Loucy (cell line): ENCODE results near the gene ARRB1.

ENCODE experiments used
- H2AFZ ChIP-seq: fragments of 200-600 bp; sonication (generic); 2 replicates; pipeline ENCODE4 v1.6.0; 2016; ENCODE audit warnings: antibody characterized with exemption, mild to moderate bottlenecking, low read length, moderate library complexity
- H3F3A ChIP-seq: fragments of 200-600 bp; 2 replicates; pipeline ENCODE4 v1.6.0; 2016; ENCODE audit warnings: antibody characterized with exemption, low read depth, mild to moderate bottlenecking
- H3K27me3 ChIP-seq: fragments of 200-600 bp; sonication (generic); 2 replicates; pipeline ENCODE4 v1.6.1; 2014; ENCODE audit warnings: low read length, mild to moderate bottlenecking; ENCODE audit not compliant: insufficient read depth, poor library complexity, severe bottlenecking
- H3K36me3 ChIP-seq: fragments of 200-600 bp; sonication (generic); 2 replicates; pipeline ENCODE4 v1.6.1; 2016; ENCODE audit warnings: low read length; ENCODE audit not compliant: insufficient read depth
- H3K4me1 ChIP-seq: fragments of 200-600 bp; sonication (generic); 2 replicates; pipeline ENCODE4 v1.5.1; 2014; ENCODE audit warnings: low read length, mild to moderate bottlenecking; ENCODE audit not compliant: insufficient read depth, poor library complexity, severe bottlenecking
- H3K4me2 ChIP-seq: fragments of 200-600 bp; sonication (generic); 2 replicates; pipeline ENCODE4 v1.6.0; 2014; ENCODE audit warnings: antibody characterized with exemption, low read length, low read depth, mild to moderate bottlenecking; ENCODE audit not compliant: poor library complexity, severe bottlenecking
- H3K4me3 ChIP-seq: fragments of 200-600 bp; sonication (generic); 2 replicates; pipeline ENCODE4 v1.5.1; 2014; ENCODE audit warnings: low read length, mild to moderate bottlenecking, mixed read lengths; ENCODE audit not compliant: poor library complexity, severe bottlenecking
- H3K79me2 ChIP-seq: fragments of 200-600 bp; sonication (generic); 2 replicates; pipeline ENCODE4 v1.6.1; 2014; ENCODE audit warnings: low read length; ENCODE audit not compliant: insufficient read depth
- H3K9ac ChIP-seq: fragments of 200-600 bp; sonication (generic); 2 replicates; pipeline ENCODE4 v1.6.0; 2014; ENCODE audit warnings: mild to moderate bottlenecking, low read depth, low read length, moderate library complexity; ENCODE audit not compliant: poor library complexity, severe bottlenecking
- H3K9me2 ChIP-seq: fragments of 200-600 bp; sonication (generic); replicated peaks from 2 replicates; pipeline ENCODE4 v1.6.1; 2016; ENCODE audit warnings: low read depth, low read length, mixed read lengths
- H3K9me3 ChIP-seq: fragments of 200-600 bp; sonication (generic); 2 replicates; pipeline ENCODE4 v1.6.1; 2014; ENCODE audit warnings: mild to moderate bottlenecking, antibody characterized with exemption, low read length, low read depth; ENCODE audit not compliant: insufficient read depth
- H4K20me1 ChIP-seq: fragments of 200-600 bp; sonication (generic); 2 replicates; pipeline ENCODE4 v1.6.0; 2014; ENCODE audit warnings: antibody characterized with exemption, low read length, mild to moderate bottlenecking; ENCODE audit not compliant: insufficient read depth, poor library complexity, severe bottlenecking
- CTCF ChIP-seq: fragments of 200-600 bp; sonication (generic); conservative IDR thresholded peaks from 2 replicates; pipeline ENCODE4 v1.5.1; 2014; ENCODE audit warnings: mild to moderate bottlenecking, antibody characterized with exemption, low read length
- EZH2phosphoT487 ChIP-seq: fragments of 200-600 bp; IDR thresholded peaks from 2 replicates; pipeline ENCODE4 v1.6.1; 2018; ENCODE audit warnings: antibody characterized with exemption, mild to moderate bottlenecking, moderate library complexity, borderline replicate concordance

The ARRB1 gene

GRCh38 chr11:75325713-75326438, 25.6 kb downstream of the ARRB1 start:
- no peak overlapping the region for H3K4me3 ChIP-seq
- H3K9ac ChIP-seq = no peak overlapping the region
- peaks cover 18% of the 10 kb centered on the region; the same call in 1 of the 2 replicates for H3K36me3 ChIP-seq
- H3K9me2 ChIP-seq = no peaks in the 10 kb centered on the region
- peaks cover 29% of the 10 kb centered on the region for H4K20me1 ChIP-seq
- peaks cover 94% of the 10 kb centered on the region for H3K79me2 ChIP-seq
- TF ChIP-seq CTCF = no peak
- no peaks in the 10 kb centered on the region for H3K9me3 ChIP-seq
- H3F3A ChIP-seq = peaks cover 8% of the 10 kb centered on the region; the same call in 1 of the 2 replicates
- H3K27me3 ChIP-seq = no peaks in the 10 kb centered on the region
- peaks cover 33% of the 10 kb centered on the region for H3K4me1 ChIP-seq
- H2AFZ ChIP-seq = no peak overlapping the region
- no peak overlapping the region for H3K4me2 ChIP-seq

GRCh38 chr11:75324740-75325139, 26.7 kb downstream of the ARRB1 start:
- Histone ChIP-seq H3K9me3 (no peaks in the 10 kb centered on the region), H3K27me3 (no peaks in the 10 kb centered on the region), H3K4me3 (no peak overlapping the region), H3K79me2 (peaks cover 94% of the 10 kb centered on the region), H3F3A (peaks cover 8% of the 10 kb centered on the region; the same call in 1 of the 2 replicates), H3K36me3 (peaks cover 21% of the 10 kb centered on the region; the same call in 1 of the 2 replicates), H4K20me1 (peaks cover 31% of the 10 kb centered on the region), H3K9ac (no peak overlapping the region), H3K4me1 (peaks cover 22% of the 10 kb centered on the region), H2AFZ (no peak overlapping the region), H3K4me2 (no peak overlapping the region), H3K9me2 (no peaks in the 10 kb centered on the region)
- no peak for TF ChIP-seq CTCF
- no peak for TF ChIP-seq EZH2phosphoT487

- Histone ChIP-seq H4K20me1 (peaks cover 35% of the 10 kb centered on the region), H3K9me3 (no peaks in the 10 kb centered on the region), H3K79me2 (peaks cover 94% of the 10 kb centered on the region), H3K9me2 (no peaks in the 10 kb centered on the region), H3K36me3 (peaks cover 21% of the 10 kb centered on the region; the same call in 1 of the 2 replicates), H3K4me1 (peaks cover 17% of the 10 kb centered on the region), H3F3A (peaks cover 7% of the 10 kb centered on the region; the same call in 1 of the 2 replicates), H3K9ac (no peak overlapping the region), H3K4me2 (no peak overlapping the region), H3K4me3 (no peak overlapping the region), H2AFZ (no peak overlapping the region), H3K27me3 (no peaks in the 10 kb centered on the region)
- TF ChIP-seq EZH2phosphoT487 (no peak), CTCF (no peak)
Observed at GRCh38 chr11:75324189-75324588, 27.3 kb downstream of the ARRB1 start.
